Measurements from ENCODE around the gene TBX5.

- TF ChIP-seq, protein P1, sequence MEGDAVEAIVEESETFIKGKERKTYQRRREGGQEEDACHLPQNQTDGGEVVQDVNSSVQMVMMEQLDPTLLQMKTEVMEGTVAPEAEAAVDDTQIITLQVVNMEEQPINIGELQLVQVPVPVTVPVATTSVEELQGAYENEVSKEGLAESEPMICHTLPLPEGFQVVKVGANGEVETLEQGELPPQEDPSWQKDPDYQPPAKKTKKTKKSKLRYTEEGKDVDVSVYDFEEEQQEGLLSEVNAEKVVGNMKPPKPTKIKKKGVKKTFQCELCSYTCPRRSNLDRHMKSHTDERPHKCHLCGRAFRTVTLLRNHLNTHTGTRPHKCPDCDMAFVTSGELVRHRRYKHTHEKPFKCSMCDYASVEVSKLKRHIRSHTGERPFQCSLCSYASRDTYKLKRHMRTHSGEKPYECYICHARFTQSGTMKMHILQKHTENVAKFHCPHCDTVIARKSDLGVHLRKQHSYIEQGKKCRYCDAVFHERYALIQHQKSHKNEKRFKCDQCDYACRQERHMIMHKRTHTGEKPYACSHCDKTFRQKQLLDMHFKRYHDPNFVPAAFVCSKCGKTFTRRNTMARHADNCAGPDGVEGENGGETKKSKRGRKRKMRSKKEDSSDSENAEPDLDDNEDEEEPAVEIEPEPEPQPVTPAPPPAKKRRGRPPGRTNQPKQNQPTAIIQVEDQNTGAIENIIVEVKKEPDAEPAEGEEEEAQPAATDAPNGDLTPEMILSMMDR (conservative IDR thresholded peaks at IDR 0.05 in 1 of 2, IDR thresholded peaks at IDR 0.05 in 1 of 2; ENCODE audit: low read depth in 1 of 2, low read length in 2 of 2): no peak
- TF ChIP-seq EZH2 (IDR thresholded peaks at IDR 0.05; ENCODE audit: low read length, missing control alignments): no peak
Measured at GRCh38 chr12:114347861-114348260, 58.1 kb downstream of the TBX5 start.
